Chondrocyte (in vitro differentiated cells): Measurements from ENCODE around the gene TCF4. TPM values are rescaled to one million over a fixed set of nuclear protein-coding genes. Genes with fewer than 3 reads are reported as not detected.

Source experiments
- DNase-seq: peaks from one replicate; pipeline ENCODE4 v3.0.0; 2021; ENCODE audit warnings: mixed read lengths, low spot score
- H3K27ac Mint-ChIP-seq: one replicate; pipeline ENCODE4 v1.8.0; 2021; ENCODE audit warnings: mild to moderate bottlenecking, moderate library complexity, mixed read lengths; ENCODE audit not compliant: unreplicated experiment
- H3K27me3 Mint-ChIP-seq: 2 replicates; pipeline ENCODE4 v1.8.0; 2021; ENCODE audit warnings: low read depth, mixed read lengths
- H3K36me3 Mint-ChIP-seq: 2 replicates; pipeline ENCODE4 v1.8.0; 2021; ENCODE audit warnings: low read depth, mixed read lengths
- H3K4me1 Mint-ChIP-seq: 2 replicates; pipeline ENCODE4 v1.8.0; 2021; ENCODE audit warnings: low read depth, mild to moderate bottlenecking, mixed read lengths
- H3K4me3 Mint-ChIP-seq: one replicate; pipeline ENCODE4 v1.8.0; 2021; ENCODE audit warnings: mild to moderate bottlenecking, moderate library complexity, mixed read lengths; ENCODE audit not compliant: unreplicated experiment
- H3K9me3 Mint-ChIP-seq: 2 replicates; pipeline ENCODE4 v1.8.0; 2021; ENCODE audit warnings: low read depth, mixed read lengths
- total RNA-seq: library from RNA; stranded (reverse); gene quantifications from 3 replicates; pipeline ENCODE4 v1.2.1, GENCODE V29; 2021
- TF ChIP-seq, protein P1 (sequence below): fragments of 200-600 bp; sonication (generic); IDR thresholded peaks from 2 replicates; pipeline ENCODE4 v1.5.0; 2021; ENCODE audit warnings: antibody characterized with exemption, mild to moderate bottlenecking, moderate library complexity

TCF4 gene
- total RNA-seq, 1 donor from 2014 or later, result 36.8 TPM

DNA sequence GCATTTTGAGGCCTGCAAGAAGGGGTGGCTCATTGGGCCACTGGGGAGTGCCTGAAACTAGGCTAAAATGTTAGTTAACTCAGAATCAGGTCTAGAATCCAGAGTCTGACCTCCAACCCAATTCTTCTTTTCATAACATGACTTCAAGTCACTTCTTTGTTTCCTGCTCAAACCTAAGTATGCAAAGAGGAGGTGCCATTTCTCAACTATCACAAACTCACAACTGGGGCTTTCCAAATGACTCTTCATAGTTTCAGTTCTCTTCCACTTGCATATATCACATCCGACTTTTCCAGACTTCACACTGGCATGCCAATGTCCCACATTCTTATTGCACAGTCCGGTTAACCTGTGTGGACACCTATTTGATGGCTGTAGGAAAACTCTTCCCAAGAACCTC lies 211.6 kb downstream of the TCF4 start:
- Mint-ChIP-seq H3K27ac (no peak overlapping the region), H3K36me3 (peaks cover 2% of the 10 kb centered on the region), H3K9me3 (peaks cover 3% of the 10 kb centered on the region), H3K4me1 (peaks cover 4% of the 10 kb centered on the region), H3K4me3 (no peak overlapping the region), H3K27me3 (no peaks in the 10 kb centered on the region)
- DNase-seq, result no peak
- TF ChIP-seq, protein P1, sequence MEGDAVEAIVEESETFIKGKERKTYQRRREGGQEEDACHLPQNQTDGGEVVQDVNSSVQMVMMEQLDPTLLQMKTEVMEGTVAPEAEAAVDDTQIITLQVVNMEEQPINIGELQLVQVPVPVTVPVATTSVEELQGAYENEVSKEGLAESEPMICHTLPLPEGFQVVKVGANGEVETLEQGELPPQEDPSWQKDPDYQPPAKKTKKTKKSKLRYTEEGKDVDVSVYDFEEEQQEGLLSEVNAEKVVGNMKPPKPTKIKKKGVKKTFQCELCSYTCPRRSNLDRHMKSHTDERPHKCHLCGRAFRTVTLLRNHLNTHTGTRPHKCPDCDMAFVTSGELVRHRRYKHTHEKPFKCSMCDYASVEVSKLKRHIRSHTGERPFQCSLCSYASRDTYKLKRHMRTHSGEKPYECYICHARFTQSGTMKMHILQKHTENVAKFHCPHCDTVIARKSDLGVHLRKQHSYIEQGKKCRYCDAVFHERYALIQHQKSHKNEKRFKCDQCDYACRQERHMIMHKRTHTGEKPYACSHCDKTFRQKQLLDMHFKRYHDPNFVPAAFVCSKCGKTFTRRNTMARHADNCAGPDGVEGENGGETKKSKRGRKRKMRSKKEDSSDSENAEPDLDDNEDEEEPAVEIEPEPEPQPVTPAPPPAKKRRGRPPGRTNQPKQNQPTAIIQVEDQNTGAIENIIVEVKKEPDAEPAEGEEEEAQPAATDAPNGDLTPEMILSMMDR, result no peak

DNA sequence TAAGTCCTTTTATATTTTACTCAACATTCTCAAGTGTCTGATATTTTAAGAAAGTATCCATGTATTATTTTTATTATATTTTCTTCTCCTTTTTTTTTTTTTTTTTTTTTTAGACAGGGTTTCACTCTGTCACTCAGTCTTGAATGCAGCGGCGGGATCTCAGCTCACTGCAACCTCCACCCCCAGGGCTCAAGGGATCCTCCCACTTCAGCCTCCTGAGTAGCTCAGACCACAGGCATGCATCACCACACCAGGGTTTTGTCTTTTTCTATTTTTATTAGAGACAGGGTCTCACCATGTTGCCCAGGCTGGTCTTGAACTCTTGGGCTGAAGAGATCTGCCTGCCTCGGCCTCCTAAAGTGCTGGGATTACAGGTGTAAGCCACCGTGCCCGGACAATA lies 212.1 kb downstream of the TCF4 start:
- no peaks in the 10 kb centered on the region for H3K27me3 Mint-ChIP-seq

DNA sequence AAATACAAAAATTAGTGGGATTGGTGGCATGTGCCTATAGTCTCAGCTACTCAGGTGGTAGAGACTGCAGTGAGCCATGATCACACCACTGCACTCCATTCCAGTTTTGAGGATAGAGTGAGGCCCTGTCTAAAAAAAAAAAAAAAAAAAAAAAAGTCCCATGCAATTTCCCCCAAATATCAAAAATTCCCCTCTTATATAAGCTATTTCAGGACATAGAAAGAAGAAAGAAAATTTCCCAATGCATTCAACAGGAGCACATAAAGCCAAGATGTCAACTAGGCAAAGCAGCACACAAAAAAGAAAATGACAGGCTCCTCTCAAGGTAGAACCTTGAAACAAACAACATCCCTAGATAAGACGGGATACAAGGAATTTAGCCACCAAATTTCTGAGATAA lies 213.3 kb downstream of the TCF4 start:
- Mint-ChIP-seq H3K36me3 (peaks cover 2% of the 10 kb centered on the region), H3K4me3 (no peak overlapping the region), H3K9me3 (peaks cover 3% of the 10 kb centered on the region), H3K4me1 (peaks cover 10% of the 10 kb centered on the region), H3K27me3 (no peaks in the 10 kb centered on the region), H3K27ac (no peak overlapping the region)
- TF ChIP-seq, protein P1, result no peak
- no peak for DNase-seq

More for the DNA sequence above, 212.1 kb downstream of the TCF4 start:
- Mint-ChIP-seq H3K4me1 (peaks cover 5% of the 10 kb centered on the region), H3K9me3 (peaks cover 3% of the 10 kb centered on the region), H3K4me3 (no peak overlapping the region), H3K36me3 (peaks cover 2% of the 10 kb centered on the region), H3K27ac (no peak overlapping the region)
- no peak for DNase-seq
- TF ChIP-seq, protein P1, result no peak

DNA sequence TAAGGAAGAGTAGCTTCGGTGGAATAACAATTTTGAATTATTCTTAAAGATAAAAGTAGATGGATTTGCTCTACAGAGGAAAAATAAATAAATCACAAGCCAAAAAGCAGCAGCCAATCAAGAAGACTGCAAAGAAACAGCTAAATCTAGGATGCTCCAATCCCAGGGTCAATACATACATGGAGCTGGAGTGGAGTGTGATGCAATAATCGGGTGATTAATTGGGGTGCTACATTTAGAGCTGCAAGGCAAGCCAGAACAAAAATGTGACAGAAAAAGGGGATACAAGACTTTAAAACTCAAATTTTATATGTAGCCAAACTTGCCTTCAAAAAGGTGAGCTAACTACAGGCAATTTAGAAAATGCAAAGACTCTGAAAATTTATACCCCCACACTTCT lies 215.8 kb downstream of the TCF4 start:
- no peak for DNase-seq
- TF ChIP-seq, protein P1, result no peak
- H3K27me3 Mint-ChIP-seq, result no peaks in the 10 kb centered on the region
- no peak overlapping the region for H3K27ac Mint-ChIP-seq
- peaks cover 2% of the 10 kb centered on the region for H3K36me3 Mint-ChIP-seq
- no peak overlapping the region for H3K4me3 Mint-ChIP-seq
- H3K4me1 Mint-ChIP-seq, result peaks cover 6% of the 10 kb centered on the region
- peaks cover 3% of the 10 kb centered on the region for H3K9me3 Mint-ChIP-seq

DNA sequence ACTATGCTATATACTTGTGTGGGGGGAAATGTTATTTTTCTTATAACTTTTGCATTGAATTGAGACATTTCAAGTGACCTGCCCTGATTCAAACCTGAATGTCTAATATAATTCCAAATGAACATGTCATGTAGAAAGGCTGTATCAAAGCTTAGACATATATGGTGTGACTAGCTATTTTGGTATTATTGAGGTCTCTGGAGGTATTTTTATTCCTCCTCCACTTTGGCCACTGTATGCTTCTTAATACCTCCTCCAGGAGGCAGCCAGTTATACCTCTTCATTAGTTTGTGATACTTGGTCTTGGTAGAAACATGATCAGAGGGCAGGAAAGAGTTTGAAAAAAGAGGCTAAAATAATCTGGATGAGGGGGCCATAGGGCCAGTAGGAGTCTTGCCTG lies 217.1 kb downstream of the TCF4 start:
- Mint-ChIP-seq H3K4me1 (peaks cover 6% of the 10 kb centered on the region), H3K36me3 (peaks cover 2% of the 10 kb centered on the region), H3K4me3 (no peak overlapping the region), H3K9me3 (peaks cover 3% of the 10 kb centered on the region), H3K27me3 (no peaks in the 10 kb centered on the region), H3K27ac (no peak overlapping the region)
- TF ChIP-seq, protein P1, result no peak
- no peak for DNase-seq
